ENCODE data around the gene MED1. TPM values are rescaled to one million over a fixed set of nuclear protein-coding genes. Genes with fewer than 3 reads are reported as not detected.

MED1 gene
- total RNA-seq, 1 experiment from 2014 or later: 50.4 TPM

GRCh38 chr17:39380144-39380543 lies 70.9 kb downstream of the MED1 start:
- H3K9me3 Mint-ChIP-seq: no peaks in the 10 kb centered on the region
- H3K36me3 Mint-ChIP-seq: no peaks in the 10 kb centered on the region
- DNase-seq (ENCODE audit: low spot score): no peak
- H3K27ac Mint-ChIP-seq: no peak overlapping the region
- TF ChIP-seq ZNF121 (CRISPR knock-in tag; IDR thresholded peaks at IDR 0.05) (no peak), JAZF1 (CRISPR knock-in tag; IDR thresholded peaks at IDR 0.05) (no peak), TCF7 (CRISPR knock-in tag; IDR thresholded peaks at IDR 0.05; ENCODE audit: low read depth) (no peak), CREM (CRISPR knock-in tag; IDR thresholded peaks at IDR 0.05) (no peak), GTF2I (CRISPR knock-in tag; conservative IDR thresholded peaks at IDR 0.05) (no peak), ATF1 (CRISPR knock-in tag; IDR thresholded peaks at IDR 0.05) (no peak), E2F4 (CRISPR knock-in tag; IDR thresholded peaks at IDR 0.05; ENCODE audit: borderline replicate concordance, low read depth) (no peak), FOXP1 (CRISPR knock-in tag; IDR thresholded peaks at IDR 0.05; ENCODE audit: borderline replicate concordance) (no peak), ZNF423 (CRISPR knock-in tag; IDR thresholded peaks at IDR 0.05) (no peak), TEAD1 (CRISPR knock-in tag; IDR thresholded peaks at IDR 0.05) (no peak), GRHL2 (CRISPR knock-in tag; IDR thresholded peaks at IDR 0.05; ENCODE audit: insufficient replicate concordance, severe bottlenecking) (no peak), MAX (CRISPR knock-in tag; IDR thresholded peaks at IDR 0.05) (no peak)
- TF ChIP-seq, protein P1, sequence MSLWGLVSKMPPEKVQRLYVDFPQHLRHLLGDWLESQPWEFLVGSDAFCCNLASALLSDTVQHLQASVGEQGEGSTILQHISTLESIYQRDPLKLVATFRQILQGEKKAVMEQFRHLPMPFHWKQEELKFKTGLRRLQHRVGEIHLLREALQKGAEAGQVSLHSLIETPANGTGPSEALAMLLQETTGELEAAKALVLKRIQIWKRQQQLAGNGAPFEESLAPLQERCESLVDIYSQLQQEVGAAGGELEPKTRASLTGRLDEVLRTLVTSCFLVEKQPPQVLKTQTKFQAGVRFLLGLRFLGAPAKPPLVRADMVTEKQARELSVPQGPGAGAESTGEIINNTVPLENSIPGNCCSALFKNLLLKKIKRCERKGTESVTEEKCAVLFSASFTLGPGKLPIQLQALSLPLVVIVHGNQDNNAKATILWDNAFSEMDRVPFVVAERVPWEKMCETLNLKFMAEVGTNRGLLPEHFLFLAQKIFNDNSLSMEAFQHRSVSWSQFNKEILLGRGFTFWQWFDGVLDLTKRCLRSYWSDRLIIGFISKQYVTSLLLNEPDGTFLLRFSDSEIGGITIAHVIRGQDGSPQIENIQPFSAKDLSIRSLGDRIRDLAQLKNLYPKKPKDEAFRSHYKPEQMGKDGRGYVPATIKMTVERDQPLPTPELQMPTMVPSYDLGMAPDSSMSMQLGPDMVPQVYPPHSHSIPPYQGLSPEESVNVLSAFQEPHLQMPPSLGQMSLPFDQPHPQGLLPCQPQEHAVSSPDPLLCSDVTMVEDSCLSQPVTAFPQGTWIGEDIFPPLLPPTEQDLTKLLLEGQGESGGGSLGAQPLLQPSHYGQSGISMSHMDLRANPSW (CRISPR knock-in tag; conservative IDR thresholded peaks at IDR 0.05; ENCODE audit: low read depth): no peak
- TF ChIP-seq, protein P2, sequence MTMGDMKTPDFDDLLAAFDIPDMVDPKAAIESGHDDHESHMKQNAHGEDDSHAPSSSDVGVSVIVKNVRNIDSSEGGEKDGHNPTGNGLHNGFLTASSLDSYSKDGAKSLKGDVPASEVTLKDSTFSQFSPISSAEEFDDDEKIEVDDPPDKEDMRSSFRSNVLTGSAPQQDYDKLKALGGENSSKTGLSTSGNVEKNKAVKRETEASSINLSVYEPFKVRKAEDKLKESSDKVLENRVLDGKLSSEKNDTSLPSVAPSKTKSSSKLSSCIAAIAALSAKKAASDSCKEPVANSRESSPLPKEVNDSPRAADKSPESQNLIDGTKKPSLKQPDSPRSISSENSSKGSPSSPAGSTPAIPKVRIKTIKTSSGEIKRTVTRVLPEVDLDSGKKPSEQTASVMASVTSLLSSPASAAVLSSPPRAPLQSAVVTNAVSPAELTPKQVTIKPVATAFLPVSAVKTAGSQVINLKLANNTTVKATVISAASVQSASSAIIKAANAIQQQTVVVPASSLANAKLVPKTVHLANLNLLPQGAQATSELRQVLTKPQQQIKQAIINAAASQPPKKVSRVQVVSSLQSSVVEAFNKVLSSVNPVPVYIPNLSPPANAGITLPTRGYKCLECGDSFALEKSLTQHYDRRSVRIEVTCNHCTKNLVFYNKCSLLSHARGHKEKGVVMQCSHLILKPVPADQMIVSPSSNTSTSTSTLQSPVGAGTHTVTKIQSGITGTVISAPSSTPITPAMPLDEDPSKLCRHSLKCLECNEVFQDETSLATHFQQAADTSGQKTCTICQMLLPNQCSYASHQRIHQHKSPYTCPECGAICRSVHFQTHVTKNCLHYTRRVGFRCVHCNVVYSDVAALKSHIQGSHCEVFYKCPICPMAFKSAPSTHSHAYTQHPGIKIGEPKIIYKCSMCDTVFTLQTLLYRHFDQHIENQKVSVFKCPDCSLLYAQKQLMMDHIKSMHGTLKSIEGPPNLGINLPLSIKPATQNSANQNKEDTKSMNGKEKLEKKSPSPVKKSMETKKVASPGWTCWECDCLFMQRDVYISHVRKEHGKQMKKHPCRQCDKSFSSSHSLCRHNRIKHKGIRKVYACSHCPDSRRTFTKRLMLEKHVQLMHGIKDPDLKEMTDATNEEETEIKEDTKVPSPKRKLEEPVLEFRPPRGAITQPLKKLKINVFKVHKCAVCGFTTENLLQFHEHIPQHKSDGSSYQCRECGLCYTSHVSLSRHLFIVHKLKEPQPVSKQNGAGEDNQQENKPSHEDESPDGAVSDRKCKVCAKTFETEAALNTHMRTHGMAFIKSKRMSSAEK (CRISPR knock-in tag; IDR thresholded peaks at IDR 0.05; ENCODE audit: borderline replicate concordance): no peak
- TF ChIP-seq, protein P3, sequence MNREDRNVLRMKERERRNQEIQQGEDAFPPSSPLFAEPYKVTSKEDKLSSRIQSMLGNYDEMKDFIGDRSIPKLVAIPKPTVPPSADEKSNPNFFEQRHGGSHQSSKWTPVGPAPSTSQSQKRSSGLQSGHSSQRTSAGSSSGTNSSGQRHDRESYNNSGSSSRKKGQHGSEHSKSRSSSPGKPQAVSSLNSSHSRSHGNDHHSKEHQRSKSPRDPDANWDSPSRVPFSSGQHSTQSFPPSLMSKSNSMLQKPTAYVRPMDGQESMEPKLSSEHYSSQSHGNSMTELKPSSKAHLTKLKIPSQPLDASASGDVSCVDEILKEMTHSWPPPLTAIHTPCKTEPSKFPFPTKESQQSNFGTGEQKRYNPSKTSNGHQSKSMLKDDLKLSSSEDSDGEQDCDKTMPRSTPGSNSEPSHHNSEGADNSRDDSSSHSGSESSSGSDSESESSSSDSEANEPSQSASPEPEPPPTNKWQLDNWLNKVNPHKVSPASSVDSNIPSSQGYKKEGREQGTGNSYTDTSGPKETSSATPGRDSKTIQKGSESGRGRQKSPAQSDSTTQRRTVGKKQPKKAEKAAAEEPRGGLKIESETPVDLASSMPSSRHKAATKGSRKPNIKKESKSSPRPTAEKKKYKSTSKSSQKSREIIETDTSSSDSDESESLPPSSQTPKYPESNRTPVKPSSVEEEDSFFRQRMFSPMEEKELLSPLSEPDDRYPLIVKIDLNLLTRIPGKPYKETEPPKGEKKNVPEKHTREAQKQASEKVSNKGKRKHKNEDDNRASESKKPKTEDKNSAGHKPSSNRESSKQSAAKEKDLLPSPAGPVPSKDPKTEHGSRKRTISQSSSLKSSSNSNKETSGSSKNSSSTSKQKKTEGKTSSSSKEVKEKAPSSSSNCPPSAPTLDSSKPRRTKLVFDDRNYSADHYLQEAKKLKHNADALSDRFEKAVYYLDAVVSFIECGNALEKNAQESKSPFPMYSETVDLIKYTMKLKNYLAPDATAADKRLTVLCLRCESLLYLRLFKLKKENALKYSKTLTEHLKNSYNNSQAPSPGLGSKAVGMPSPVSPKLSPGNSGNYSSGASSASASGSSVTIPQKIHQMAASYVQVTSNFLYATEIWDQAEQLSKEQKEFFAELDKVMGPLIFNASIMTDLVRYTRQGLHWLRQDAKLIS (CRISPR knock-in tag; IDR thresholded peaks at IDR 0.05; ENCODE audit: borderline replicate concordance): no peak
- ChIA-PET CTCF (interaction anchor here (0.6 to 2.9 kb wide), 3 partner anchors 119 to 215 kb away, joined by 3 to 7 read pairs (median 5); no protein-coding TSS in a partner anchor), POLR2A (no interaction called here)
- H3K27me3 Mint-ChIP-seq (ENCODE audit: low read depth): no peaks in the 10 kb centered on the region
- peaks cover 8% of the 10 kb centered on the region; the same call in 1 of the 2 replicates for H3K4me1 Mint-ChIP-seq
- H3K4me3 Mint-ChIP-seq: no peak overlapping the region
- no peak for ATAC-seq
